OCI-LY7 (cell line): ENCODE results near the gene PPP2R3B. TPM values are rescaled to one million over a fixed set of nuclear protein-coding genes. Genes with fewer than 3 reads are reported as not detected.

Experiments
- BruUV-seq: library from RNA; stranded (reverse); fragments of 400-500 nt; replicated peaks from 2 replicates; lab custom pipeline; 2021; lab: Mats Ljungman, UMichigan
- CTCF ChIA-PET: fragments of 300-600 bp; sonication (Branson Sonifier 250); formaldehyde crosslinking; loops from one replicate; lab custom pipeline; 2022; ENCODE audit warnings: antibody characterized with exemption; ENCODE audit not compliant: unreplicated experiment; lab: Charles Lee
- POLR2A ChIA-PET: fragments of 300-600 bp; sonication (Branson Sonifier 250); formaldehyde crosslinking; loops from one replicate; lab custom pipeline; 2022; ENCODE audit warnings: antibody characterized with exemption; lab: Charles Lee
- DNase-seq: peaks from one replicate; pipeline ENCODE4 v3.0.0-alpha.2; 2015; ENCODE audit warnings: low spot score
- H2AFZ ChIP-seq: fragments of 200-600 bp; sonication (generic), shearing (Covaris generic); 2 replicates; pipeline ENCODE4 v1.6.1; 2014; ENCODE audit warnings: mild to moderate bottlenecking, antibody characterized with exemption, low read length, moderate library complexity
- H3K27ac ChIP-seq: fragments of 200-600 bp; sonication (generic); 2 replicates; pipeline ENCODE4 v1.5.1; 2014; ENCODE audit warnings: mixed run types, low read depth, mild to moderate bottlenecking, moderate library complexity, low read length, inconsistent platforms; ENCODE audit not compliant: poor library complexity, severe bottlenecking
- H3K36me3 ChIP-seq: fragments of 200-600 bp; sonication (generic); 2 replicates; pipeline ENCODE4 v1.6.1; 2014; ENCODE audit warnings: mild to moderate bottlenecking, antibody characterized with exemption, low read length, moderate library complexity, mixed read lengths; ENCODE audit not compliant: insufficient read depth
- H3K4me1 ChIP-seq: fragments of 200-600 bp; sonication (generic); 2 replicates; pipeline ENCODE4 v1.5.1; 2014; ENCODE audit warnings: mild to moderate bottlenecking, low read length; ENCODE audit not compliant: insufficient read depth, poor library complexity, severe bottlenecking
- H3K4me2 ChIP-seq: fragments of 200-600 bp; sonication (generic); 2 replicates; pipeline ENCODE4 v1.6.1; 2014; ENCODE audit warnings: mild to moderate bottlenecking, low read length
- H3K4me3 ChIP-seq: fragments of 200-600 bp; sonication (generic); 2 replicates; pipeline ENCODE4 v1.5.1; 2014; ENCODE audit warnings: mild to moderate bottlenecking, low read depth, low read length; ENCODE audit not compliant: poor library complexity, severe bottlenecking
- H3K79me2 ChIP-seq: fragments of 200-600 bp; sonication (generic); 2 replicates; pipeline ENCODE4 v1.6.1; 2016; ENCODE audit warnings: low read depth, mild to moderate bottlenecking, low read length, moderate library complexity, mixed read lengths; ENCODE audit not compliant: insufficient read depth
- H3K9me2 ChIP-seq: fragments of 200-600 bp; sonication (generic); 2 replicates; pipeline ENCODE4 v1.6.1; 2016; ENCODE audit warnings: mild to moderate bottlenecking, low read length, mixed read lengths; ENCODE audit not compliant: insufficient read depth
- H3K9me3 ChIP-seq: fragments of 200-600 bp; sonication (generic); 2 replicates; pipeline ENCODE4 v1.6.1; 2014; ENCODE audit warnings: mild to moderate bottlenecking, mixed run types, low read length, mixed read lengths
- H4K20me1 ChIP-seq: fragments of 200-600 bp; sonication (generic); 2 replicates; pipeline ENCODE4 v1.6.1; 2014; ENCODE audit warnings: mild to moderate bottlenecking, antibody characterized with exemption, low read length, moderate library complexity, mixed read lengths; ENCODE audit not compliant: insufficient read depth
- CTCF ChIP-seq: fragments of 200-600 bp; sonication (generic); conservative IDR thresholded peaks from 2 replicates; pipeline ENCODE4 v1.5.1; 2014; ENCODE audit warnings: mild to moderate bottlenecking, antibody characterized with exemption, low read length, moderate library complexity, mixed read lengths
- EZH2phosphoT487 ChIP-seq: fragments of 200-600 bp; sonication (generic); IDR thresholded peaks from 2 replicates; pipeline ENCODE4 v1.6.1; 2018; ENCODE audit warnings: low read depth, borderline replicate concordance, mild to moderate bottlenecking, mixed run types, antibody characterized with exemption, low read length, moderate library complexity, mixed read lengths
- intact Hi-C: fragments of 100-400 bp; cut with micrococcal nuclease; formaldehyde crosslinking; loops from one replicate; pipeline ENCODE4 v1.10.0; 2022; ENCODE audit not compliant: unreplicated experiment
- total RNA-seq, 2 experiments: library from RNA; depleted of rRNA in 1 of 2; stranded (reverse); fragments of >200 nt in 1 of 2; shearing (Covaris generic) in 1 of 2; gene quantifications; 2 replicates each; pipeline ENCODE4 v1.2.3, GENCODE V29; 2014 to 2022

PPP2R3B gene
- total RNA-seq, 2 experiments from 2014 or later, result 270 to 342 TPM

- no peaks in the 10 kb centered on the region for H3K9me2 ChIP-seq
- H3K36me3 ChIP-seq, result peaks cover 21% of the 10 kb centered on the region
- no peaks in the 10 kb centered on the region for H3K4me1 ChIP-seq
- no peaks in the 10 kb centered on the region for H3K9me3 ChIP-seq
- ChIA-PET POLR2A (no interaction called here), CTCF (no interaction called here)
- H3K27ac ChIP-seq, result no peak overlapping the region
- H3K4me3 ChIP-seq, result no peak overlapping the region
- DNase-seq, result no peak
- intact Hi-C loops, result no loop called here
- H2AFZ ChIP-seq, result no peak overlapping the region
- no peak overlapping the region for H3K4me2 ChIP-seq
- no TSS peak for BruUV-seq
- TF ChIP-seq CTCF (no peak), EZH2phosphoT487 (no peak)
- no peaks in the 10 kb centered on the region for H3K79me2 ChIP-seq
- H4K20me1 ChIP-seq, result no peaks in the 10 kb centered on the region
Observed at GRCh38 chrX:410296-410695, 23.6 kb upstream of the PPP2R3B start.

GRCh38 chrX:405149-405548 lies 18.4 kb upstream of the PPP2R3B start:
- Histone ChIP-seq H3K79me2 (no peaks in the 10 kb centered on the region), H3K4me1 (no peaks in the 10 kb centered on the region), H3K4me2 (no peak overlapping the region), H3K27ac (no peak overlapping the region), H3K36me3 (peaks cover 21% of the 10 kb centered on the region), H4K20me1 (no peaks in the 10 kb centered on the region), H3K9me3 (no peaks in the 10 kb centered on the region), H3K4me3 (no peak overlapping the region), H2AFZ (no peak overlapping the region), H3K9me2 (no peaks in the 10 kb centered on the region)
- intact Hi-C loops, result no loop called here
- TF ChIP-seq EZH2phosphoT487 (no peak), CTCF (no peak)
- POLR2A ChIA-PET, result no interaction called here
- CTCF ChIA-PET, result no interaction called here
- no TSS peak for BruUV-seq
- no peak for DNase-seq

- BruUV-seq, result no TSS peak
- H3K9me2 ChIP-seq, result no peaks in the 10 kb centered on the region
- H3K9me3 ChIP-seq, result no peaks in the 10 kb centered on the region
- no peak for DNase-seq
- H3K4me2 ChIP-seq, result no peak overlapping the region
- no peaks in the 10 kb centered on the region for H4K20me1 ChIP-seq
- H3K4me3 ChIP-seq, result no peak overlapping the region
- no peak overlapping the region for H2AFZ ChIP-seq
- intact Hi-C loops, result no loop called here
- CTCF ChIA-PET, result no interaction called here
- no peak for TF ChIP-seq CTCF
- TF ChIP-seq EZH2phosphoT487, result no peak
- H3K27ac ChIP-seq, result no peak overlapping the region
- POLR2A ChIA-PET, result no interaction called here
- H3K4me1 ChIP-seq, result no peaks in the 10 kb centered on the region
- H3K36me3 ChIP-seq, result peaks cover 21% of the 10 kb centered on the region
- no peaks in the 10 kb centered on the region for H3K79me2 ChIP-seq
Observed at GRCh38 chrX:404656-405055, 17.9 kb upstream of the PPP2R3B start.
